ACC112 (cell line): ENCODE measurements around the gene PRDM8.
"Not testable (repeated sequence)": the region's sequence is repeated elsewhere in the genome, so short reads cannot be mapped to it uniquely, and the experiment has no call there.

Experiments used
- H2AFZ ChIP-seq: fragments of 200-600 bp; sonication (generic); one replicate; pipeline ENCODE4 v1.6.0; 2017; ENCODE audit warnings: antibody characterized with exemption, low read length; ENCODE audit not compliant: unreplicated experiment
- H3K27ac ChIP-seq: fragments of 200-600 bp; sonication (generic); 2 replicates; pipeline ENCODE4 v1.5.1; 2014; ENCODE audit warnings: low read depth, mild to moderate bottlenecking, antibody characterized with exemption, low read length, moderate library complexity
- H3K27me3 ChIP-seq: fragments of 200-600 bp; sonication (generic); 2 replicates; pipeline ENCODE4 v1.6.1; 2014; ENCODE audit warnings: mild to moderate bottlenecking, antibody characterized with exemption, low read length, moderate library complexity, mixed read lengths; ENCODE audit not compliant: insufficient read depth
- H3K36me3 ChIP-seq: fragments of 200-600 bp; sonication (generic); 2 replicates; pipeline ENCODE4 v1.6.1; 2016; ENCODE audit warnings: mild to moderate bottlenecking, antibody characterized with exemption, low read length, moderate library complexity, mixed read lengths; ENCODE audit not compliant: insufficient read depth
- H3K4me1 ChIP-seq: fragments of 200-600 bp; sonication (generic); one replicate; pipeline ENCODE4 v1.6.1; 2016; ENCODE audit warnings: low read length, mixed read lengths; ENCODE audit not compliant: insufficient read depth, unreplicated experiment, control insufficient read depth
- H3K4me3 ChIP-seq: fragments of 200-600 bp; sonication (generic); 2 replicates; pipeline ENCODE4 v1.5.1; 2014; ENCODE audit warnings: mild to moderate bottlenecking, low read depth, low read length
- H3K79me2 ChIP-seq: fragments of 200-600 bp; sonication (generic); one replicate; pipeline ENCODE4 v1.6.0; 2016; ENCODE audit warnings: low read length; ENCODE audit not compliant: control insufficient read depth, unreplicated experiment, insufficient read depth

The PRDM8 gene

DNA sequence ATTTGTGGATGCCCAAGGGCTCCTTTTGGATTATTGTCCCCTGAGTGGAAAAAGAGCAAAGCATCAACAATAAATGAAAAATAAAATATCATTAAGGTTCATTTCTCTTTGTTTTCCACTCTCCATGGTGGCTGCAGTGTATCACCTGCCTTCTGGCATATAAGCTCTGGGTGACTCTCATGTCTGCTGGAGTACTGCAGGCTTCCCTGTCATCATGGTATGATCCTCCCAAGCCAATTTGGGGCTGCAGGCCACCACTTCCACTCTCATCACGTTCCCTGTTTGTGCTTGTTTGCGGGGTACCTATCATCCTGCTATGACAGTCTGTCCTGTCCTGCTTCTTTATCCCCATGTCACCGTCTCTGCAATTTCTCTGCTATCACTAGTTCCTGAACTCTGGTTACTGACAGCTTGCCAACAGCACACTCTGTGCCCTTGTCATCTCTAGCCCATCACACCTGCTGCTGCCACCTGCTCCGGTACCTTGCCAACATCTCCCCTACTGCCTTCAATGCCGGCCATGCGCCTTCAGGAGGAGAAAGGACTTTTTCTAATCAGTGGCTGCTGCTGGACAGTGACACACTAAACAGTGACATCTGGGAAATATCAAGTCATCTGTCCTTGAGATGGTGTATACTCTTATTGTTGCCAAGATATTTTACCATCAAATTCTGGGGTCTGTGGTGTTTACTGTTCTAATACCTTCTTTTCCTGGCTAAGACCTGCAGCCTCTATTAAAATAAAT, 46.1 kb downstream of the PRDM8 start:
- Histone ChIP-seq H3K27ac (no peak overlapping the region), H2AFZ (no peak overlapping the region), H3K27me3 (no peaks in the 10 kb centered on the region), H3K4me1 (peaks cover 33% of the 10 kb centered on the region), H3K4me3 (no peak overlapping the region), H3K79me2 (no peaks in the 10 kb centered on the region), H3K36me3 (no peaks in the 10 kb centered on the region)

DNA sequence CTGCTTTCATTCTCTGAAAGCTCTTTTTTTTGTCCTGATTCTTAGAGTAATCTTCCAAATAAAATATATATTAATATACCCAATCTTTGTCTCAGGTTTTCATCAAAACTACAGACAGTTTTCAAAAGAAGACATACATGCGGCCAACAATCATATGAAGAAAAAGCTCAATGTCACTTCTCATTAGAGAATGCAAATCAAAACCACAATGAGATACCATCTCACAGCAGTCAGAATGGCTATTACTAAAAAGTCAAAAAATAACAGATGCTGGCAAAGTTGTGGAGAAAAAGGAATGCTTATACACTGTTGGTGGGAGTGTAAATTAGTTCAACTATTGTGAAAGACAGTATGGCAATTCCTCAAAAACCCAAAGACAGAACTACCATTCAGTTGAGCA, 50.2 kb downstream of the PRDM8 start:
- not testable (repeated sequence) for H3K27me3 ChIP-seq, H3K27ac ChIP-seq, H3K4me3 ChIP-seq, H2AFZ ChIP-seq, H3K79me2 ChIP-seq, H3K36me3 ChIP-seq
- peaks cover 11% of the 10 kb centered on the region for H3K4me1 ChIP-seq

DNA sequence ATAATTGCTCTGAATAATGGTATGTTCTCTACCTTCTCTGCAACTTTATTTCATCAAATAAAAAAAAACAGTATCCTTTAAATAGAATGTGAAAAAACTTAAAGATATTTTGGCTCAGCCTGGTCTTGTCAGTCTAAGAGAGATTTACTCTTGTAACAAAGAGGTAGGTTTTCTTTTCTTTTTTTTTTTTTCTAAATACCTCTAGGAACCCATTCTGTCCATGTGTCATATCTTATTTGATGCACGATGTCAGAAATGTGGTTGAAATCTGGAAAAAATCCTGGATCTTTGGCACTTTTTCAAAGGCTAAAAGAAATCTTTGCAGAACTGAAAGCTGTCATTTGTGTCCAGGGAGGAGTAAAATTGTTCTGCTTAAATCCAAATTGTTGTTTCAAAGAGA, 51.8 kb downstream of the PRDM8 start:
- Histone ChIP-seq H3K4me3 (peak overlapping the region; percentile 12; the same call in 1 of the 2 replicates), H3K4me1 (peaks cover 16% of the 10 kb centered on the region), H2AFZ (peak overlapping the region; percentile 55), H3K27ac (no peak overlapping the region), H3K27me3 (no peaks in the 10 kb centered on the region), H3K79me2 (no peaks in the 10 kb centered on the region), H3K36me3 (no peaks in the 10 kb centered on the region)

DNA sequence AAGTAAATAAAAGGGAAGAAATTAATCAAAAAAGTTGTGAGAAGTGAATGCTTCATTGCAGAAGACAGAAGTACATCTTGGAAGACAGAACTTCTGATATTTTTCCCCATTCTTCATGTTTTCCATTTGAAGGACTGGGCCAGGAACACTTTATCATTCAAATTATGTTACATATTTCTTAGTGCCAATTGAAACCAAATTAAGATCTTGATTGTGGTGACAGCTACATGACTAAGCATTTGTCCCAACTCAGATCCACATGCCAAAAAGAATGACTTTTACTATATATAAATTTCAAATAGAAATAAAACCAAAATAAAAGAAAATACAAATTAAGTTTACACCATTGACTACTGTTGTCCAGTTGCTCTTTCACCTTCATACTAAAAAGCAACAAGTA, 55.1 kb downstream of the PRDM8 start:
- no peak overlapping the region for H3K4me3 ChIP-seq
- H3K36me3 ChIP-seq = no peaks in the 10 kb centered on the region
- no peak overlapping the region for H2AFZ ChIP-seq
- H3K27me3 ChIP-seq = no peaks in the 10 kb centered on the region
- no peak overlapping the region for H3K27ac ChIP-seq
- no peaks in the 10 kb centered on the region for H3K79me2 ChIP-seq
- peaks cover 33% of the 10 kb centered on the region for H3K4me1 ChIP-seq

DNA sequence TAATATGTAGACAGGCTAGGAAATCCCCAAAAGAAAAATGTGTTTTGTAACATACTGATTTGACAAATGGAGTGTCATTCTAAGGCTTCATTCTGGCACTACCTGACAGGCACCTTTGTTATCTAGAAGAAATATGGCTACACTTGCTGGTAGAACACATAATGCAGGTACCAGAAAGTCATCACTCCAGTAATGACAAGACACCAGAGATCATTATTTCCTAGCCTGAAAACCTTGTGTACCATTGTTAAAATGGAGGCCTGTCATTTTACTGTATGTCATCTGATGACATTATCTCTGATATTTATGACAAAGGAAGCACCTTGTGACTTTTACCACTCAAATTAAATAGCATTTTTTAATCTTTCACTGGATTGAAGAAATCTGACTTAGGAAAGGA, 55.6 kb downstream of the PRDM8 start:
- Histone ChIP-seq H3K36me3 (no peaks in the 10 kb centered on the region), H3K4me3 (no peak overlapping the region), H3K79me2 (no peaks in the 10 kb centered on the region), H3K27ac (no peak overlapping the region), H3K4me1 (peaks cover 33% of the 10 kb centered on the region), H3K27me3 (no peaks in the 10 kb centered on the region), H2AFZ (peak overlapping the region; percentile 34)

DNA sequence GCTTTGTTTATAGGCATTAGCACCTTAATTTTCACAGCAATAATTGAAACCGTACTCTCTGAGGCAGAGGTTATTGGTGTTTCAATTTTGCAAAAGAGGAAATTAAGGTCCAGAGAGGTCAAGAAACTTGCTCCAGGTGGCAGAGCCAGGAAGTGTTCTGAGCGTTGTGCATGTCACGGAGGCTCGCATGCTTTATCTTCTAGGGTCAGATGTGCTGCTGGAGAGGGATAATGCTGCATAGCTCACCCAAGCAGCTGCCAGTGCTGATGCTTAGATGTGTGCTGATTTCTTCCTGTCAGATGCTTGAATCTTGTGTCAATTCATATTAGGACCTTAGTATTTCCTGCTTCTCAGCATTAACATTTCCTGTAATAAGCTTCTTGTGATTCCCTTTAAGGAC, 56.2 kb downstream of the PRDM8 start:
- Histone ChIP-seq H3K36me3 (no peaks in the 10 kb centered on the region), H3K4me1 (peaks cover 33% of the 10 kb centered on the region), H3K4me3 (no peak overlapping the region), H3K79me2 (no peaks in the 10 kb centered on the region), H2AFZ (peak overlapping the region; percentile 34), H3K27me3 (no peaks in the 10 kb centered on the region), H3K27ac (no peak overlapping the region)
